ENCODE results near the gene TIMP2. TPM values are rescaled to one million over a fixed set of nuclear protein-coding genes. Genes with fewer than 3 reads are reported as not detected.

Gene TIMP2
- total and polyA plus RNA-seq, 2 of the 13 experiments (the other 11 are each of a cell fraction or from before 2014, with no cell fraction given), result 3.8 to 8.5 TPM

- TF ChIP-seq GMEB1 (CRISPR knock-in tag; IDR thresholded peaks at IDR 0.05; ENCODE audit: borderline replicate concordance) (no peak; the same call in 1 of the 2 replicates), ZNF225 (CRISPR knock-in tag; IDR thresholded peaks at IDR 0.05) (no peak), TOPORS (CRISPR knock-in tag; IDR thresholded peaks at IDR 0.05) (no peak), NFIC (IDR thresholded peaks at IDR 0.05; ENCODE audit: low read length) (no peak), HES4 (CRISPR knock-in tag; IDR thresholded peaks at IDR 0.05; ENCODE audit: borderline replicate concordance) (no peak), ARNTL (CRISPR knock-in tag; IDR thresholded peaks at IDR 0.05) (no peak; the same call in 1 of the 2 replicates), HDAC2 (CRISPR knock-in tag; IDR thresholded peaks at IDR 0.05) (peak; percentile 53; the same call in 1 of the 2 replicates), HHEX (CRISPR knock-in tag; IDR thresholded peaks at IDR 0.05) (no peak), HNRNPLL (IDR thresholded peaks at IDR 0.05; ENCODE audit: low read depth, low read length, poor library complexity, severe bottlenecking) (no peak), ZBTB7A (CRISPR knock-in tag; IDR thresholded peaks at IDR 0.05) (no peak), HNF4A (CRISPR knock-in tag; IDR thresholded peaks at IDR 0.05) (peak; percentile 56), ZXDC (CRISPR knock-in tag; IDR thresholded peaks at IDR 0.05) (no peak), ZNF20 (CRISPR knock-in tag; IDR thresholded peaks at IDR 0.05) (no peak), ZNF282 (IDR thresholded peaks at IDR 0.05; ENCODE audit: partially characterized antibody) (no peak), ZNF761 (CRISPR knock-in tag; conservative IDR thresholded peaks at IDR 0.05) (0 out of 2 replicates have a peak, but pooled peaks have one; percentile 28), TBX2 (CRISPR knock-in tag; IDR thresholded peaks at IDR 0.05; ENCODE audit: borderline replicate concordance) (peak; percentile 91), ZSCAN31 (CRISPR knock-in tag; IDR thresholded peaks at IDR 0.05; ENCODE audit: low read depth) (no peak), ZNF430 (CRISPR knock-in tag; IDR thresholded peaks at IDR 0.05) (no peak), SKI (IDR thresholded peaks at IDR 0.05; ENCODE audit: partially characterized antibody) (peak; percentile 21), MXD3 (CRISPR knock-in tag; IDR thresholded peaks at IDR 0.05) (0 out of 2 replicates have a peak, but pooled peaks have one; percentile 29), KLF11 (CRISPR knock-in tag; IDR thresholded peaks at IDR 0.05) (no peak)
- TF ChIP-seq, protein P1, sequence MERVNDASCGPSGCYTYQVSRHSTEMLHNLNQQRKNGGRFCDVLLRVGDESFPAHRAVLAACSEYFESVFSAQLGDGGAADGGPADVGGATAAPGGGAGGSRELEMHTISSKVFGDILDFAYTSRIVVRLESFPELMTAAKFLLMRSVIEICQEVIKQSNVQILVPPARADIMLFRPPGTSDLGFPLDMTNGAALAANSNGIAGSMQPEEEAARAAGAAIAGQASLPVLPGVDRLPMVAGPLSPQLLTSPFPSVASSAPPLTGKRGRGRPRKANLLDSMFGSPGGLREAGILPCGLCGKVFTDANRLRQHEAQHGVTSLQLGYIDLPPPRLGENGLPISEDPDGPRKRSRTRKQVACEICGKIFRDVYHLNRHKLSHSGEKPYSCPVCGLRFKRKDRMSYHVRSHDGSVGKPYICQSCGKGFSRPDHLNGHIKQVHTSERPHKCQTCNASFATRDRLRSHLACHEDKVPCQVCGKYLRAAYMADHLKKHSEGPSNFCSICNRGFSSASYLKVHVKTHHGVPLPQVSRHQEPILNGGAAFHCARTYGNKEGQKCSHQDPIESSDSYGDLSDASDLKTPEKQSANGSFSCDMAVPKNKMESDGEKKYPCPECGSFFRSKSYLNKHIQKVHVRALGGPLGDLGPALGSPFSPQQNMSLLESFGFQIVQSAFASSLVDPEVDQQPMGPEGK (CRISPR knock-in tag; IDR thresholded peaks at IDR 0.05), result no peak
- TF ChIP-seq, protein P2, sequence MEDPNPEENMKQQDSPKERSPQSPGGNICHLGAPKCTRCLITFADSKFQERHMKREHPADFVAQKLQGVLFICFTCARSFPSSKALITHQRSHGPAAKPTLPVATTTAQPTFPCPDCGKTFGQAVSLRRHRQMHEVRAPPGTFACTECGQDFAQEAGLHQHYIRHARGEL (CRISPR knock-in tag; IDR thresholded peaks at IDR 0.05), result no peak
These were observed 59.4 kb downstream of the TIMP2 start (continued) for GRCh38 chr17:78865682-78866390.
